Ishikawa (cell line): ENCODE data around the gene RNF187.
A peak's percentile ranks its signal among the peaks of the same experiment; 100 is the strongest.

Source experiments
- CEBPB ChIP-seq: IDR thresholded peaks from 2 replicates; pipeline ENCODE4 v1.6.1; 2012
- CREB1 ChIP-seq: IDR thresholded peaks from 2 replicates; pipeline ENCODE4 v1.6.1; 2012; ENCODE audit warnings: low read depth
- EGR1 ChIP-seq: IDR thresholded peaks from 2 replicates; pipeline ENCODE4 v1.6.1; 2012
- EP300 ChIP-seq: IDR thresholded peaks from 2 replicates; pipeline ENCODE4 v1.6.1; 2012; ENCODE audit warnings: borderline replicate concordance
- FOXM1 ChIP-seq: IDR thresholded peaks from 2 replicates; pipeline ENCODE4 v1.6.1; 2012; ENCODE audit warnings: low read depth, borderline replicate concordance
- NFIC ChIP-seq: IDR thresholded peaks from 2 replicates; pipeline ENCODE4 v1.6.1; 2012
- RAD21 ChIP-seq: IDR thresholded peaks from 2 replicates; pipeline ENCODE4 v1.6.1; 2012; ENCODE audit warnings: low read depth
- TAF1 ChIP-seq: IDR thresholded peaks from 2 replicates; pipeline ENCODE4 v1.6.1; 2012; ENCODE audit warnings: low read depth, mild to moderate bottlenecking
- TCF12 ChIP-seq: IDR thresholded peaks from 2 replicates; pipeline ENCODE4 v1.6.1; 2012; ENCODE audit warnings: low read depth
- TEAD4 ChIP-seq: IDR thresholded peaks from 2 replicates; pipeline ENCODE4 v1.6.1; 2012
- USF1 ChIP-seq: IDR thresholded peaks from 2 replicates; pipeline ENCODE4 v1.6.1; 2012
- YY1 ChIP-seq: IDR thresholded peaks from 2 replicates; pipeline ENCODE4 v1.6.1; 2012; ENCODE audit warnings: low read depth
- ZBTB7A ChIP-seq: IDR thresholded peaks from 2 replicates; pipeline ENCODE4 v1.6.1; 2012; ENCODE audit warnings: low read depth
- TF ChIP-seq, protein P1 (sequence below): IDR thresholded peaks from 2 replicates; pipeline ENCODE4 v1.6.1; 2012
- TF ChIP-seq, protein P2 (sequence below): IDR thresholded peaks from 2 replicates; pipeline ENCODE4 v1.6.1; 2012; ENCODE audit warnings: low read depth, mild to moderate bottlenecking

RNF187 gene

GRCh38 chr1:228454238-228454637 lies 32.9 kb upstream of the RNF187 start:
- no peak for TF ChIP-seq ZBTB7A
- no peak for TF ChIP-seq EGR1
- no peak for TF ChIP-seq NFIC
- TF ChIP-seq CREB1, result no peak
- no peak for TF ChIP-seq CEBPB
- TF ChIP-seq TAF1, result no peak
- no peak for TF ChIP-seq FOXM1

DNA sequence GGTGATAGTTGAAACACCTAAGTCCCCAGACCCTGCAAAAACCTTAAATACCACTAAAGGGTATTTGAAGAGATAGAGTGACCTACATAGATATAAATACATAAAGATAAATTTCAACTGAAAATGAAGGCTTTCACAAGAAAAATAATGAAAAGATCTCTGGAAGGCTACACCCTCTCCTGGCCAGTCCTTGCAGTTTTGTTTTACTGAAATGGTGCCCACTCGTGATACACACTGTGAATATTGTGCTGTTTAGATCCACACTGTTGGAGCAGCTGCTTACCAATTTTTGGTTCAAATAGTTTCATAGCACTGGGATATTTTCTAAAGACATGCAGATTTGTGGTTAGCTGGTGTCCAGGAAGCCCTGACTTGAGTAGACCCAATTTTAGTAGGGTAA lies 31.5 kb upstream of the RNF187 start:
- TF ChIP-seq CREB1, result no peak
- no peak for TF ChIP-seq EGR1
- TF ChIP-seq NFIC, result no peak
- TF ChIP-seq ZBTB7A, result no peak
- TF ChIP-seq, protein P1, sequence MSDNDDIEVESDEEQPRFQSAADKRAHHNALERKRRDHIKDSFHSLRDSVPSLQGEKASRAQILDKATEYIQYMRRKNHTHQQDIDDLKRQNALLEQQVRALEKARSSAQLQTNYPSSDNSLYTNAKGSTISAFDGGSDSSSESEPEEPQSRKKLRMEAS, result no peak
- no peak for TF ChIP-seq TAF1
- no peak for TF ChIP-seq TEAD4

DNA sequence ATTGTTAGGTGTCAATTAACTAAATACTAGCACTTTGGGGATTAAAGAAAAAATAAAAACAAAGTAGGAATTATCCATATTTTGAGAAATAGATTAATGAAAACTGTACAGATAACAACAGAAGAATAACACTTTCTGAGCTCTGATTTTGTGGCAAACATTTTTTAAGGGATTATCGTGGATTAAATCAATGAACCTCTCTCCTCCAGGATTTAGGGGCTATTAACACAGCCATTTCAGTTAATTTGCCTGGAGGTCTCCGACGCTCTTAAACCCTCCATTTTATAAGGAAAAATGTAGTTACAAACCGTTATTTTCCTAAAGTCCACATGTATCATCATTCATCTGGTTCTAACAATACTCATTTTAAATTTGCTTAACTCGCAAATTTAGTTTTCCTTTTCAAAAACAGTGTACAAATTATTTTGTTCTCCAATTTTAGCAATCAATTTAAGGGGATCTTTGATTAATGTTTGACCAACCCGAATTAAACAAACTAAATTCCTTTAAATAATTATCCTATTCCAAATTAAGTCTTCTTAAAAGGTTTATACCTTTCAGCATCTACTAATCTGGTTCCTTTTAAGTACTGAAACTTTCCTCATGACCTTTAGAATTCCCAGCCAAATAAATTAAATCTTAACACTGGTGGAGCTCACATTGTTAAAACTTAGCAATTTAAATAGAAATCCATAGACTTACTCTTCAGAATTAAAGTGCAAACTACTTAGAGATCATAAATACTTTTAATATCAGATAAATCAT lies 30.7 kb upstream of the RNF187 start:
- TF ChIP-seq ZBTB7A (no peak), NFIC (no peak), YY1 (no peak), TCF12 (no peak), CREB1 (no peak), FOXM1 (no peak), USF1 (no peak), TAF1 (no peak), TEAD4 (no peak), EGR1 (no peak), CEBPB (no peak)
- TF ChIP-seq, protein P1, result no peak
- TF ChIP-seq, protein P2, sequence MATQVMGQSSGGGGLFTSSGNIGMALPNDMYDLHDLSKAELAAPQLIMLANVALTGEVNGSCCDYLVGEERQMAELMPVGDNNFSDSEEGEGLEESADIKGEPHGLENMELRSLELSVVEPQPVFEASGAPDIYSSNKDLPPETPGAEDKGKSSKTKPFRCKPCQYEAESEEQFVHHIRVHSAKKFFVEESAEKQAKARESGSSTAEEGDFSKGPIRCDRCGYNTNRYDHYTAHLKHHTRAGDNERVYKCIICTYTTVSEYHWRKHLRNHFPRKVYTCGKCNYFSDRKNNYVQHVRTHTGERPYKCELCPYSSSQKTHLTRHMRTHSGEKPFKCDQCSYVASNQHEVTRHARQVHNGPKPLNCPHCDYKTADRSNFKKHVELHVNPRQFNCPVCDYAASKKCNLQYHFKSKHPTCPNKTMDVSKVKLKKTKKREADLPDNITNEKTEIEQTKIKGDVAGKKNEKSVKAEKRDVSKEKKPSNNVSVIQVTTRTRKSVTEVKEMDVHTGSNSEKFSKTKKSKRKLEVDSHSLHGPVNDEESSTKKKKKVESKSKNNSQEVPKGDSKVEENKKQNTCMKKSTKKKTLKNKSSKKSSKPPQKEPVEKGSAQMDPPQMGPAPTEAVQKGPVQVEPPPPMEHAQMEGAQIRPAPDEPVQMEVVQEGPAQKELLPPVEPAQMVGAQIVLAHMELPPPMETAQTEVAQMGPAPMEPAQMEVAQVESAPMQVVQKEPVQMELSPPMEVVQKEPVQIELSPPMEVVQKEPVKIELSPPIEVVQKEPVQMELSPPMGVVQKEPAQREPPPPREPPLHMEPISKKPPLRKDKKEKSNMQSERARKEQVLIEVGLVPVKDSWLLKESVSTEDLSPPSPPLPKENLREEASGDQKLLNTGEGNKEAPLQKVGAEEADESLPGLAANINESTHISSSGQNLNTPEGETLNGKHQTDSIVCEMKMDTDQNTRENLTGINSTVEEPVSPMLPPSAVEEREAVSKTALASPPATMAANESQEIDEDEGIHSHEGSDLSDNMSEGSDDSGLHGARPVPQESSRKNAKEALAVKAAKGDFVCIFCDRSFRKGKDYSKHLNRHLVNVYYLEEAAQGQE, result no peak

DNA sequence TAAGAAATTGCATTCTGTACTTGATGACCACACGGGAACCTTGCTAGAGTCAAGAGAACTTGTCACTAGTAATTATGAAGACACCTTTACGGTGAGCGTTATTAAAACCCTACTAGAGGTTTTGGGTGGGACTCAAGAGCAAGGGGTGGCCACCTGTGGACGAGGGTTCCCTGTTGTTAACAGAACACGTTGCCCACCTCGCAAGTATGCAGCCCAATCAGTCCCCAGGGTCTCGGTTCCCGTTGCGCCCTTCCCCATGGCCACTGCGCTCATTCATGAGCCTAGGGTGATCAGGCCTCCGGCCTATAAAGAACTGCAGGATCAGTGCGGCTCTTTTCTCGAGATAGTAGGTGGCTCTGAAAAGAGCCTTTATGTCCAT lies 30.2 kb upstream of the RNF187 start:
- no peak for TF ChIP-seq NFIC
- TF ChIP-seq USF1, result no peak
- TF ChIP-seq, protein P1, result no peak
- TF ChIP-seq FOXM1, result no peak
- no peak for TF ChIP-seq RAD21
- TF ChIP-seq TAF1, result no peak
- TF ChIP-seq TEAD4, result no peak
- TF ChIP-seq ZBTB7A, result no peak
- TF ChIP-seq, protein P2, result no peak

GRCh38 chr1:228457396-228458176 lies 29.6 kb upstream of the RNF187 start:
- TF ChIP-seq NFIC, result no peak
- TF ChIP-seq FOXM1, result no peak
- TF ChIP-seq CEBPB, result no peak
- 0 out of 2 replicates have a peak, but pooled peaks have one; percentile 20 for TF ChIP-seq YY1
- no peak for TF ChIP-seq ZBTB7A
- no peak for TF ChIP-seq EP300
- TF ChIP-seq CREB1, result peak; percentile 56
- TF ChIP-seq, protein P1, result peak; percentile 62
- TF ChIP-seq TCF12, result peak; percentile 17; the same call in 1 of the 2 replicates
- peak; percentile 71 for TF ChIP-seq USF1
- TF ChIP-seq TAF1, result peak; percentile 64
